ENCODE data around the gene HAUS6. TPM values are rescaled to one million over a fixed set of nuclear protein-coding genes. Genes with fewer than 3 reads are reported as not detected.

Gene HAUS6
- total and polyA plus RNA-seq, 2 of the 13 experiments (the other 11 are each of a cell fraction or from before 2014, with no cell fraction given): 9.8 to 31.1 TPM

- TF ChIP-seq MZF1 (CRISPR knock-in tag; IDR thresholded peaks at IDR 0.05; ENCODE audit: borderline replicate concordance) (no peak), ZNF230 (CRISPR knock-in tag; IDR thresholded peaks at IDR 0.05) (peak; percentile 79; the same call in 1 of the 2 replicates), ATF7-NPFF (CRISPR knock-in tag; IDR thresholded peaks at IDR 0.05; ENCODE audit: low read depth) (0 out of 2 replicates have a peak, but pooled peaks have one; percentile 20), ZNF709 (CRISPR knock-in tag; IDR thresholded peaks at IDR 0.05) (no peak), ZBTB21 (CRISPR knock-in tag; IDR thresholded peaks at IDR 0.05) (peak; percentile 58; the same call in 1 of the 2 replicates), ZNF891 (CRISPR knock-in tag; IDR thresholded peaks at IDR 0.05) (no peak), NR2F1 (CRISPR knock-in tag; IDR thresholded peaks at IDR 0.05) (peak; percentile 36 to 82; a peak in 3 of 4 replicates), ZNF557 (CRISPR knock-in tag; IDR thresholded peaks at IDR 0.05) (no peak), ETS1 (CRISPR knock-in tag; IDR thresholded peaks at IDR 0.05) (no peak), ELF3 (CRISPR knock-in tag; IDR thresholded peaks at IDR 0.05) (peak; percentile 86), HMG20A (CRISPR knock-in tag; IDR thresholded peaks at IDR 0.05; ENCODE audit: borderline replicate concordance) (peak; percentile 84; the same call in 1 of the 2 replicates), DRAP1 (CRISPR knock-in tag; IDR thresholded peaks at IDR 0.05) (peak; percentile 69; the same call in 1 of the 2 replicates), ZFAT (CRISPR knock-in tag; conservative IDR thresholded peaks at IDR 0.05) (no peak), HIVEP1 (CRISPR knock-in tag; IDR thresholded peaks at IDR 0.05) (no peak), ZFY (CRISPR knock-in tag; IDR thresholded peaks at IDR 0.05) (no peak; the same call in 1 of the 2 replicates), ZNF780A (CRISPR knock-in tag; IDR thresholded peaks at IDR 0.05) (no peak), MAZ (IDR thresholded peaks at IDR 0.05; ENCODE audit: borderline replicate concordance, low read depth, low read length) (no peak), MAZ (CRISPR knock-in tag; IDR thresholded peaks at IDR 0.05; ENCODE audit: low read depth) (peak; percentile 19; the same call in 1 of the 2 replicates), RARA (CRISPR knock-in tag; IDR thresholded peaks at IDR 0.05) (peak; percentile 90), NBN (conservative IDR thresholded peaks at IDR 0.05) (no peak), PPARG (CRISPR knock-in tag; conservative IDR thresholded peaks at IDR 0.05) (peak; percentile 97), CHD2 (IDR thresholded peaks at IDR 0.05; ENCODE audit: low read depth, low read length) (no peak), ZSCAN25 (CRISPR knock-in tag; IDR thresholded peaks at IDR 0.05) (no peak), SMC3 (IDR thresholded peaks at IDR 0.05; ENCODE audit: low read length) (peak; percentile 15; the same call in 1 of the 2 replicates), SMARCE1 (IDR thresholded peaks at IDR 0.05; ENCODE audit: borderline replicate concordance) (no peak), NFYC (CRISPR knock-in tag; IDR thresholded peaks at IDR 0.05) (peak; percentile 25; the same call in 1 of the 2 replicates), ZNF501 (CRISPR knock-in tag; IDR thresholded peaks at IDR 0.05) (peak; percentile 72), ZNF281 (CRISPR knock-in tag; IDR thresholded peaks at IDR 0.05; ENCODE audit: borderline replicate concordance) (peak; percentile 35; the same call in 1 of the 2 replicates), NCOA2 (CRISPR knock-in tag; IDR thresholded peaks at IDR 0.05) (peak; percentile 91)
Observed at GRCh38 chr9:19151425-19152159, 48.9 kb upstream of the HAUS6 start (continued).

Measured in HepG2 (cell line).